ENCODE results near the gene SMC1B.
A peak's percentile ranks its signal among the peaks of the same experiment; 100 is the strongest.

The SMC1B gene

DNA sequence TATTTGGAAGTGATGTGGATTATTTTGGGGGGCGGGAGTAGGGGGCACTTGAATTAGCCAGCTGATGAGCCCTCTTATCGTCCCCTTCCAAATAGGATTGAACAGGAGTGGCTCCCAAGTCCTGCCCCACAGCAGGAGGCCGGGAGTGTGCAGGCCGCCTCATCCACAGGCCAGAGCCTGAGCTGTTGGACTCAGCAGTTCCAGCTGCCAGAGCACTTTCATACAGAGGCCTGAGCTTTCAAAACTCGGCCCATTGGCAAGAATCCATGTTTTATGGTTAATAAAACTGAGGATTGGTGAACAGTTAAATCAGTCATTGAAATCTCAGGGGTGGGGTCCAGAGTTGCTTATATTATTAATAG, 94.1 kb downstream of the SMC1B start:
- TF ChIP-seq, protein P1, sequence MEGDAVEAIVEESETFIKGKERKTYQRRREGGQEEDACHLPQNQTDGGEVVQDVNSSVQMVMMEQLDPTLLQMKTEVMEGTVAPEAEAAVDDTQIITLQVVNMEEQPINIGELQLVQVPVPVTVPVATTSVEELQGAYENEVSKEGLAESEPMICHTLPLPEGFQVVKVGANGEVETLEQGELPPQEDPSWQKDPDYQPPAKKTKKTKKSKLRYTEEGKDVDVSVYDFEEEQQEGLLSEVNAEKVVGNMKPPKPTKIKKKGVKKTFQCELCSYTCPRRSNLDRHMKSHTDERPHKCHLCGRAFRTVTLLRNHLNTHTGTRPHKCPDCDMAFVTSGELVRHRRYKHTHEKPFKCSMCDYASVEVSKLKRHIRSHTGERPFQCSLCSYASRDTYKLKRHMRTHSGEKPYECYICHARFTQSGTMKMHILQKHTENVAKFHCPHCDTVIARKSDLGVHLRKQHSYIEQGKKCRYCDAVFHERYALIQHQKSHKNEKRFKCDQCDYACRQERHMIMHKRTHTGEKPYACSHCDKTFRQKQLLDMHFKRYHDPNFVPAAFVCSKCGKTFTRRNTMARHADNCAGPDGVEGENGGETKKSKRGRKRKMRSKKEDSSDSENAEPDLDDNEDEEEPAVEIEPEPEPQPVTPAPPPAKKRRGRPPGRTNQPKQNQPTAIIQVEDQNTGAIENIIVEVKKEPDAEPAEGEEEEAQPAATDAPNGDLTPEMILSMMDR (IDR thresholded peaks at IDR 0.05): no peak
- no peak for TF ChIP-seq ZFX (IDR thresholded peaks at IDR 0.05; ENCODE audit: borderline replicate concordance)
- H3K27ac ChIP-seq: no peak overlapping the region

DNA sequence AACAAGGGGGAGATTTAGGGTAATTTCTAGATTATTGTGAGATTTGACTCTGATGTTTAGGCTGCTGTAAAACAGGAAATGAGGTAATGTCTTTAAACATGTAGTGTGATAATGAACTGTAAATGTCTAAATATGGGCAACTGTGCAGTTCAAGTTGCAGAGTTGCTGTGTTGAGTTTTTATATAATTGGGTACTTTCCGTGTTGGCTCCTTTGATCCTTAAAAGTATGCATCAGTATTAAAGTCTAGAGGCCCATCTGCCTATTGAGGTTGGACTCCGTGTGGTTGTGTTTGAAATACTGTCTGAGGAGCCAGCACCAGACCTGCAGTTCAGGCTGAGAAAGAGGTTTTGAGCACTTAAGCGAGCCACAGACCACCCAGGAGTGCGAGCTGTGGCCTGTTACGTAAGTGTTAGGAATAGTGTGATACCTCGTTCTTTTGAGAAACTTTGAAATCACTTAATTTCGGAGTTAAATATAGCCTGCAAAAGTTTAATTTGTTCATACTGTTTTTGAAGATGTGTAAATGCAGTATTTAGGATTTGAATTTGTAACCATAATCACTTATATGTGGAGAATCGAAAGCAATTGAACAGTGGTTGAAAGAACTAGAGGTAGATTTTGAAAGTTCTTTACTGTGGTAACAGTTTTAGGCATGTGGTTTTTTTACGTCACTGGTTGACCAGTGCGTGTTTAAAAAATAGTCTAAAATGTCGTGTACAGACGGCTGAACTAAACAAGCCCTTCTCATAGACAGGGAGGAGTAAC, 94.7 kb downstream of the SMC1B start:
- H3K27ac ChIP-seq: no peak overlapping the region

DNA sequence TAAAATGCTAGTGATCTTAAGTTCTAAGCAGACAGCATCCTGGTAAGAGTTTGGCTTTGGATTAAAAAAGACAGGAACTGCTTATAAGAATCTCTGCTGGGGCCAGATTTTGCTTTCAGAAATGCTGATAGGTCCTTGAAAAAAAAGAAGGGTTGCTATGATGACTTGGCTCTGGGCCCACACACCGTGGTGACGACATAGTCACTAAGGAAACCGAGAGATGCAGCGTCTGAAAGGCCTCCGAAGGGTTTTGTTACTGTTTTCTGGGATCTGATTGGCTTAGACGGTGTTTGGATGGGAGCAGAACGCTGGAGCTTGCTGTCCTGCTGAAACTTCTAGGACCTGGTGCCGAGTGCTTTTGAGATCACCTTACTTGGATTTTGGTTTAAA, 95.2 kb downstream of the SMC1B start:
- no peak overlapping the region for H3K27ac ChIP-seq
- TF ChIP-seq, protein P1 (IDR thresholded peaks at IDR 0.05): no peak
- no peak for TF ChIP-seq ZFX (IDR thresholded peaks at IDR 0.05; ENCODE audit: borderline replicate concordance)

More for the DNA sequence above, 94.7 kb downstream of the SMC1B start:
- TF ChIP-seq, protein P1 (IDR thresholded peaks at IDR 0.05): no peak
- no peak for TF ChIP-seq ZFX (IDR thresholded peaks at IDR 0.05; ENCODE audit: borderline replicate concordance)

DNA sequence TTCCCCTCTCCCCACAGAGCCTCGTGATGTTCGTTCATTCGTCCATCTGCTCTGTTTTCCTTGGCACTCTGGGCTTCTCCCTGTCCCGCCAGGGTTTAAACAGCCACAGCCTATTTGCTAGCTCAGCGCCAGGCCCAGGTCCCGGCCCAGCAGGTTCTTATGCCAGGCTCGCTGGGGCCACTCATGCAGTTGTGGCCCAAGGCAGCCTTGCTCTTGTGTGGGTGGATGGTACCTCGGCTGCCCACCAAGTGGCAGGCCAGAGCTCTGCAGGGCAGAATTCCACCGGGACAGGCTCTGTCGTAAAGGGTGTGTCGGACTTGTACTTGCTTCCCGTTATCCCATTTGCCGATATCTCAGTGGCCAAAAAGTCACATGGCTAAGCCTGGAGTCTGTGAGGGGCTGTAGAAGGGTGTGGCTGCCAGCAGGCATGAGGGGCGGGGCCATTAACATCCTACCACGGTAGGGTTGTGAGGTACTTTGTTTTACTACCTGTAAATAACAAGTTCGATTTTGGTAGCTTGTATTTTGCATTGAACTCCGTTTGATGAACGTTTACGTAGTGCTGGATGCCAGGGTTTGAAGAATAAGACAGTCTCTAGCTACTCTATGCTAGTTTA, 95.7 kb downstream of the SMC1B start:
- no peak overlapping the region for H3K27ac ChIP-seq
- TF ChIP-seq, protein P1 (IDR thresholded peaks at IDR 0.05): peak; percentile 56
- no peak for TF ChIP-seq ZFX (IDR thresholded peaks at IDR 0.05; ENCODE audit: borderline replicate concordance)

DNA sequence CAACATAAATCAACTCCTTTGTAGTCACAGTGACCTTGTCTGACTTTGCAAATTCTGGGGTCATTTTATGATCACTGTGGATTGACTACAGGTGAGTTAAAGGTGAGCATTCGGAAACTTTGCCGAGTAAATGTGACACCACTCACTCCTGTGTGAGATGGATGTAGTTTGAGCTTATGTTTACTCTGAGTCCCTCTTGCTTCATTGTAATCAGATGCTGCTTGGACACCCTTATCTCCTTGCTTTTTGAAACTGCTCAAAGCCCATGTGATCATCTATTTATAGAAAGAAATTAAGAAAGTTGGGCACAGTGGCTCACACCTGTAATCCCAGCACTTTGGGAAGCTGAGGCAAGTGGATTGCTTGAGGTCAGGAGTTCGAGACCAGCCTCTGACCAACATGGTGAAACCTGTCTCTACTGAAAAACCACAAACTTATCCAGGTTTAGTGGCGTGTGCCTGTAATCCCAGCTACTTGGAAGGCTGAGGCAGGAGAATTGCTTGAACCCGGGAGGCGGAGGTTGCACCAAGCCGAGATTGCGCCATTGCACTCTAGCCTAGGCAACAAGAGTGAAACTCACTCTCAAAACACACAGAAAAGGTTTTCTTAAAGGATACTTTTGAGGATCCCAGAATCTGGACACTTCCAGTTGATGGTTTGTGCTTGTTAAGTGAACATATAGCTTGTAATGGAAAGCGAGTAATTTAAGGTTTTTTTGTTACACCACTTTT, 96.4 kb downstream of the SMC1B start:
- no peak overlapping the region for H3K27ac ChIP-seq
- TF ChIP-seq ZFX (IDR thresholded peaks at IDR 0.05; ENCODE audit: borderline replicate concordance): no peak
- TF ChIP-seq, protein P1 (IDR thresholded peaks at IDR 0.05): no peak

DNA sequence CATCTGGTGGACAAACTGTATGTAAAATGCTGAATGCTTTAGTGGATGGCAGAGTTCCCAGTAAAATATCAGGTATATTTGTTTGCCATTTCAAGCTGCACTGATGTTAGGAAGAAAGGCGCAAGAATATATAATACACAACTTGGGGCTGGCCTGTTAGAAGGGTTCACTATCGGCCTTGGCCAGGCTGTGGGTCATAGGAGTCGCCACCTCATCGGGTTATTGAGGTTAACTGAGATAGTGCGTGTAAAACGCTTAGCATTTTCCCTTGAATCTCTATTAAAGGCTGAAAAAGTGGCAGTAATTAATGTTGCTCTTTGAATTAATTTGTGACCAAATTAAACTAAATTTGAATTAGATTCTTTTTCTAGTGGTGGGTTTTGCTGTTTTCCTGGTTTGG, 98.6 kb downstream of the SMC1B start:
- H3K27ac ChIP-seq: no peak overlapping the region
- no peak for TF ChIP-seq ZFX (IDR thresholded peaks at IDR 0.05; ENCODE audit: borderline replicate concordance)
- TF ChIP-seq, protein P1 (IDR thresholded peaks at IDR 0.05): no peak

Data from 22Rv1 (cell line).